Stimulated activated CD4-positive, alpha-beta T cell treated with anti-CD3 and anti-CD28 coated beads, Interleukin-15, amount 100 ng/mL, for 1 hour (primary cell): ENCODE measurements around the gene PRPS1L1.

Source experiments
- DNase-seq, 2 donors: peaks; one replicate each; pipeline ENCODE4 v3.0.0-alpha.2; 2020; ENCODE audit warnings: low read depth in 1 of 2, low spot score in 1 of 2

Gene PRPS1L1

GRCh38 chr7:18016547-18017444 lies 10.8 kb downstream of the PRPS1L1 start:
- DNase-seq = no peak

GRCh38 chr7:18013936-18014335 lies 13.7 kb downstream of the PRPS1L1 start:
- no peak for DNase-seq

GRCh38 chr7:18004372-18004771 lies 23.3 kb downstream of the PRPS1L1 start:
- DNase-seq = no peak

- no peak for DNase-seq
These were observed 24.2 kb downstream of the PRPS1L1 start for GRCh38 chr7:18003286-18003994.

- DNase-seq = no peak
These were observed 29.0 kb downstream of the PRPS1L1 start for GRCh38 chr7:17998692-17999091.

- no peak for DNase-seq
These were observed 31.0 kb downstream of the PRPS1L1 start for GRCh38 chr7:17996442-17997223.

- DNase-seq = no peak
These were observed 31.6 kb downstream of the PRPS1L1 start for GRCh38 chr7:17996040-17996439.

- DNase-seq = no peak
These were observed 33.4 kb downstream of the PRPS1L1 start for GRCh38 chr7:17994079-17994850.

- no peak for DNase-seq
These were observed 35.6 kb downstream of the PRPS1L1 start for GRCh38 chr7:17991866-17992648.

- no peak for DNase-seq
These were observed 36.9 kb downstream of the PRPS1L1 start for GRCh38 chr7:17990761-17991160.

GRCh38 chr7:17989546-17989945 lies 38.1 kb downstream of the PRPS1L1 start:
- DNase-seq = no peak

GRCh38 chr7:17988858-17989257 lies 38.8 kb downstream of the PRPS1L1 start:
- no peak for DNase-seq

- no peak for DNase-seq
These were observed 39.5 kb downstream of the PRPS1L1 start for GRCh38 chr7:17988141-17988540.

GRCh38 chr7:17986851-17987250 lies 40.8 kb downstream of the PRPS1L1 start:
- DNase-seq = no peak

GRCh38 chr7:17985473-17986239 lies 42.0 kb downstream of the PRPS1L1 start:
- no peak for DNase-seq

- no peak for DNase-seq
These were observed 43.4 kb downstream of the PRPS1L1 start for GRCh38 chr7:17984288-17984687.

- no peak for DNase-seq
These were observed 44.2 kb downstream of the PRPS1L1 start for GRCh38 chr7:17983221-17984062.

- no peak for DNase-seq
These were observed 50.7 kb downstream of the PRPS1L1 start for GRCh38 chr7:17976952-17977351.
